ENCODE results near the gene DBR1.

Gene DBR1

DNA sequence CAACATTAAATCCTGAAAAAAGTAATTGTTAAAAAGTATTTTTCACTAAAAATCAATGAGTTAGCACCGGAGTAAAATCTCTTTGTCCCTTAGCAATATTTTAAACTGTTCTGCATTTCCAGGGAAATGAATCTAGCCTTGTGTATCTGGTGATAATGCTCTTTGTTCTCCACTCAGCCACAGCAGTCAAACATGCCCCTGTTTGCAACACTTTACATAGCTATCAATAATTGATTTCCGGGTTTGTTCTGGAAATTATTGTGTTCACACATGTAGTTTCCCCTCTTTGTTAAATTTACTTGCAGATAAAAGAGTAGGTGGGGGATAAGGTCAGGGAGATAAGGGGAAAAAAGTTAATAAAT, 38.9 kb downstream of the DBR1 start:
- TF ChIP-seq, protein P1, sequence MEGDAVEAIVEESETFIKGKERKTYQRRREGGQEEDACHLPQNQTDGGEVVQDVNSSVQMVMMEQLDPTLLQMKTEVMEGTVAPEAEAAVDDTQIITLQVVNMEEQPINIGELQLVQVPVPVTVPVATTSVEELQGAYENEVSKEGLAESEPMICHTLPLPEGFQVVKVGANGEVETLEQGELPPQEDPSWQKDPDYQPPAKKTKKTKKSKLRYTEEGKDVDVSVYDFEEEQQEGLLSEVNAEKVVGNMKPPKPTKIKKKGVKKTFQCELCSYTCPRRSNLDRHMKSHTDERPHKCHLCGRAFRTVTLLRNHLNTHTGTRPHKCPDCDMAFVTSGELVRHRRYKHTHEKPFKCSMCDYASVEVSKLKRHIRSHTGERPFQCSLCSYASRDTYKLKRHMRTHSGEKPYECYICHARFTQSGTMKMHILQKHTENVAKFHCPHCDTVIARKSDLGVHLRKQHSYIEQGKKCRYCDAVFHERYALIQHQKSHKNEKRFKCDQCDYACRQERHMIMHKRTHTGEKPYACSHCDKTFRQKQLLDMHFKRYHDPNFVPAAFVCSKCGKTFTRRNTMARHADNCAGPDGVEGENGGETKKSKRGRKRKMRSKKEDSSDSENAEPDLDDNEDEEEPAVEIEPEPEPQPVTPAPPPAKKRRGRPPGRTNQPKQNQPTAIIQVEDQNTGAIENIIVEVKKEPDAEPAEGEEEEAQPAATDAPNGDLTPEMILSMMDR (IDR thresholded peaks at IDR 0.05; ENCODE audit: insufficient read depth, missing control alignments) = no peak
- DNase-seq (ENCODE audit: insufficient read length, low spot score) (no peak), FAIRE-seq (no peak)

DNA sequence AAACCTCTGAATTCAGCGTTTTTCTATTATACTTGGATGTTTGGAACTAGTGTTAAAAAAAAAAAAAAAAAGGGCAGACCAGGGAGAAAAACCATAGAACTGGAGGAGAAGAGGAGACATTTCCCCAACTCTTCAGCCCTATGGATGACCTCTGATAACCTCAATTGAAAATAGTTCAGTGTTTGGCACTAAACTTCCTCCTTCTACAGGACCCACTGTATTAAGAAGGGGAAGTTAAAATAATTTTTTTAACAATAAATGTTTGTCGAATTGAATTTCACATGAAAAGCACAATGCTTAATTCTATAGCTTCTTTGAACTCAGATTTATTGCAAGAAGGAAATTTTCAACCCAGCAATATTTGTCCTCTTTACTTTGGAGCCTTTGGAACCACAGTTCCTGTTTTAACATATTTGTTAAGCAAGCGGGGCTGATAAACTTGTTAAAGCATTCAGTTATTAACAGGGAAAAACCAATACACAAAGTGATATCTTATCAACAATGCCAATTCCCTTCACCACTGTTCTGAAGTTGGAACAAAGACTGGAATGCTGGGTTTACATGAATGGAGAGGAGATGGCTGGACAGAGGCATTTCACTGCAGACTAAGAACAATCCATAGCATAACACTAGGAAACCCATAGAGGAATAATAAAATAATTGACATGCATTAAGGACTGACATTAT, 39.4 kb downstream of the DBR1 start:
- no peak for DNase-seq (ENCODE audit: insufficient read length, low spot score)
- FAIRE-seq = no peak
- TF ChIP-seq, protein P1 (IDR thresholded peaks at IDR 0.05; ENCODE audit: insufficient read depth, missing control alignments) = no peak

DNA sequence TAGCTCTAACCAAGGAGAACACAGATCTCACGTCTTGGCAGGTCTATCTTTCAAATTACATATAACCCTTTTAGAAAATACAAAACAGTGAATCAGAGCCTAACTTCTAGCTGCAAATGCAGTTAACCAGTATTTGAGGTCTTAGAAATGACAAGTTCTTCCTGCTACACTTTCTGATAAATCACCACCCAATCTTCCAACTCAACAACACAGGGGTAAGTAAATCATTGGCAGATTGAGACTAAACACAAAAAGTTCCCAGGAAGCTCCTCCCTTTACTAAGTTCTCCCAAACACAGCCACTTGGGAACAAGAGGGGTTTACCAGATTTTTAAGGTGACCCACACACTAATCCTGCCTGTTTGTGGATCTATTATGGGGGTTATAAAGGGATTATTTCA, 42.5 kb downstream of the DBR1 start, which contains the start of gene A4GNT:
TSS of gene A4GNT (minus strand) at position 152 of the 400 bp plus-strand sequence. CDS start 1,134 bp downstream, outside the sequence.
- TF ChIP-seq, protein P1 (IDR thresholded peaks at IDR 0.05; ENCODE audit: insufficient read depth, missing control alignments) = no peak
- no peak for DNase-seq (ENCODE audit: insufficient read length, low spot score)
- FAIRE-seq = no peak

DNA sequence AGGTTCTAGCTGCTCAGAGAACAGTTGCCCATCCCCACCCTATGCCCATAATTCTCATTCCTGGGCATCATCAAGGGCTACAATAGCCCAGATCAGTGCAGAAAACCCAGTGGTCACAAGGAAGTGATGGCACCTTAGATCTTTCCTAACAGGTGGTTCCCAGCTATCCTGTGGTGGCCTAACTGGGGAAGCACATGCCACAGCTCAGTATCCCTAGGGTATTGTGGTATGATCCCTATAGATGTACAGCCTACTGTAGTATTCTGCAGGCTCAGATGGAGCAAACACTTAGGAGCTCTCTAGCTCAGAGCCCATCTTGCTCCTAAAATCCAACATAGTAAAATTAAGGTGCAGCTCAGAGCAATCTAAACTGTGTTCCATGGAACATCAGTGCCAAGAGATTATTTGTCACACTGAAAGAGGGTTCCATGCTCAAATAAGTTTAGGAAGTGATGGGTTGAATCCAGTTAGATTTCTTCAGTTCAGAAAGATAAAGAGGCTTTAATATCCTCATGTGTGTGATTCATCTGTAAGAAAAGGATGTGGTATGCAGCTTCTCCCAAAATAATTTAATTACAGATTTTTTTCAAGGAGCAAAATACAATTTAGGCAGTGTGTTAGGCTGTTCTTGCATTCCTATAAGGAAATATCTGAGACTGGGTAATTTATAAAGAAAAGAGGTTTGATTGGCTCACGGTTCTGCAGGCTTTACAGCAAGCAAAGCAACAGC, 46.9 kb downstream of the DBR1 start:
- TF ChIP-seq, protein P1 (IDR thresholded peaks at IDR 0.05; ENCODE audit: insufficient read depth, missing control alignments) = no peak
- no peak for DNase-seq (ENCODE audit: insufficient read length, low spot score)
- no peak for FAIRE-seq

DNA sequence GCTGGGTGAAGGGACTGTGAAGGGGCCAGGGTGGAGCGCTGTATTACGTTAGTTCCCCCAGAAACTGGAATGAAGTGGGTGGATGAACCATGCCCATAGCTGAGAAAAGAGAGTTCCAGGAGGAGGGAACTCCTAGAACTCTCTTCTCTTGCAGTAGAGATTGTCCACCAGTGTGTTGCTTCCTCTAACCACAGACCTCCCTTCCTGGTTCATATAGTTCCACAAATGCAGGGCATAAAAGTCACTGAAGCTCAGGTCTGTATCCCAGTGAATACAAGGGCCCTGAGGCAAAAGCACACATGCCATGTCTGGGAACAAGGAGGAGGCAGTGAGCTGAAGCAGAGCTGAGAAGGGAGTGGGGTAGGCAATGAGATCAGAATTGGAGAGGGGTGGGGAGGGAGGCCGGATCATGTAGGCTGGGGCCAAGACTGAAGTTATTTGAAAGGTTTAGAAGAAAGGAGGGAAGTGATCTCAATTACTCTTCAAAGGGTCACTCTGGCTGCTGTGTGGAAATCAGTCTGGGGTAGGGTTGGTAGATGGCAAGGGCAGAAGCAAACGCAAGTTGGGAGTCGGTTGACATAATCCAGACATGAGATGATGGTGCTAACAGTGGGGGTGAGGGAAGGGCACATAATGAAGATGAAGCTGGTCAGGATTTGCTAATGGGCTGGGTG, 49.0 kb downstream of the DBR1 start:
- no peak for DNase-seq (ENCODE audit: insufficient read length, low spot score)

DNA sequence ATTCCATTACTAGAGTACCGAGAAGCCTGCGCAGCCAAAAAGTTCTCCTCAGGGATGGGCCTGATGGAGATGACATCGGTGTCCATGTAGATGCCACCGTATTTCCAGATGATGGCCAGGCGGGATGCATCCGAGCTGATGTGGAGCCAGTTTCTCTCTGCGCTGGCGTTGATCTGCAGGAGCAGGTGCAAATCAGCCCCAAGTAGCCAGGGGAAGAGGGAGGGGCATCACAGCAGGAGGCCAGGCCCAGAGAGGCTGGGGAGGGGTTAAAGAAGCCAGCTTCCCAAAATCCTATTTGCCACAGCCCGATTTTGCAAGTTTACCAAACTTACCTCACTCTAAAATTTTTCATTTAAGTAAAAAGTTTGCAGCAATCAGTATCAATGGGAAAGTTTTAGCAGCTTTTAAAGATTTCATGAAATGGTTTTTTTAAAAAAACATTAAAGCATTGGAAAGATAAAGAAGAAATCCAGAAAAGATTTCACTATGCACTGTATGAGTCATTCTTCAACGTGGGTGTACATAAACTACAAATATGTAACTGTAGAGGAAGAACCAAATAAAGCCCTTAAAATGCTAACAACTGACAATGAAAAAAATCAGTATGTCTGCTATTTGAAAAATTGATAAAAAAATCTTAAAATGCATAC, 49.9 kb downstream of the DBR1 start:
- FAIRE-seq = no peak
- TF ChIP-seq, protein P1 (IDR thresholded peaks at IDR 0.05; ENCODE audit: insufficient read depth, missing control alignments) = no peak
- DNase-seq (ENCODE audit: insufficient read length, low spot score) = no peak

More for the DNA sequence above, 49.0 kb downstream of the DBR1 start:
- no peak for FAIRE-seq
- TF ChIP-seq, protein P1 (IDR thresholded peaks at IDR 0.05; ENCODE audit: insufficient read depth, missing control alignments) = no peak

Data from D721Med (cell line).